ENCODE results near the gene BMP10.

- no peak for TF ChIP-seq CTCF (IDR thresholded peaks at IDR 0.05)
- TF ChIP-seq POLR2A (IDR thresholded peaks at IDR 0.05): no peak
These were observed at the start of gene BMP10 for GRCh38 chr2:68871159-68871764.
